Measurements from ENCODE around the gene TRAK1.

- TF ChIP-seq CTCF (IDR thresholded peaks at IDR 0.05) (no peak), POLR2A (IDR thresholded peaks at IDR 0.05) (no peak)
Measured at GRCh38 chr3:42119561-42120355, 28.6 kb downstream of the TRAK1 start.

Measured in breast epithelium (tissue), 3 donors.